HG03045 (cell line): Measurements from ENCODE around the gene SLX4IP.
A peak's percentile ranks its signal among the peaks of the same experiment; 100 is the strongest.

Experiments used
- ATAC-seq: cut with Tn5 transposase; IDR thresholded peaks from one replicate; pipeline ENCODE4 v1.9.1; 2021; ENCODE audit warnings: mild to moderate bottlenecking, moderate library complexity; ENCODE audit not compliant: unreplicated experiment

Gene SLX4IP

DNA sequence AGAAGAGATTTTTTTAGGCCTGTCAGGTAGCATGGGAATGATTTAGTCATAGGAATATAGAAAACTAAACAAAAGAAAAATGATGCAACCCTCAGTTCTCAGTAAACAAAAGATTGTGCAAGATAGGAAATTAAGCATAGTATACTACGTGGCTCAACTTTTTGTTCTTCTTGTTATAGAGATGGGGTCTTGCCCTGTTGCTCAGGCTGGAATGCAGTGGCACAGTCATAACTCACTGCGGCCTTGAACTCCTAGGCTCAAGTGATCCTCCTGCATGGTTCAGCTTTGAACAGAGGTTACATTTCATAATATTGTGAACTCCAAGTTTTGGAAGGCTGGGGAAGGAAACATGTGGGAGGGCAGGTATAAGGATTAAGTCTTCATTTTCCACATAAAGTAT, 28.5 kb downstream of the SLX4IP start:
- no peak for ATAC-seq

DNA sequence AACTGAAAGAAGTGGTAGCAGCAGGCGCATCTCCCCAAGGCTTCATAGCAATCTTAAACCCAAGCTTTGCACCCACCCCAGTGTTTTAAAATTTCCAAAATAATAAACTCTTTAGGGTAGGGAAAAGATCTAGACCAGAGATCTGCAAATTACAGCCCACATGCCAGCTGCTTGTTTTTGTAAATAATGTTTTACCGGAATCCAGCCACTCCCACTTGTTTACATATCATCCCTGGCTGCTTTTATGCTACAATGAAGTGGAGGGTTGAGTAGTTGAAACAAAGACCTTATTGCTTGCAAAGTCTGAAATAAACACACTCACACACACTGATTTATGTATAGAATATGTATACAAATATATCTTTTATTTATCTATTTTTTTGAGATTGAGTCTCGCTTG, 30.0 kb downstream of the SLX4IP start:
- no peak for ATAC-seq

DNA sequence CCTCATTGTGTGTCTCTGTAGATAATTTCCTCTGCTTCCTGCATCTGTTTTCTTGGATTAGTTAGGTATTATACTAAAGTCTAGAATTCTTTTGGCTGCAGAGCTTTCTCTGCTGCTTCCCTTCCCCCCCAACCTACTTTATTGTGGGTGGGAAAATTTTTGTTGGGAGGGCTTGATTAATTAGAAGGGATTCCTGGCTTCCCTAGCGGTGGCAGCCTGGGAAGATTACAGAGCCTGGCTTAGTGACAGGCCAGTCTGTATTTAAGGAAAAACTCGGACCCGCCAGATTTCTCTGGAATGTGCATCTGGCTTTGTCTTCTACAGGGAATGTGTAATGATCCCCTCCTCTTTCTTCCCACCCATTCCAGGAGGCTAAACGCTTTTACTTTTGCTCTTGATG, 31.2 kb downstream of the SLX4IP start:
- ATAC-seq: no peak

- ATAC-seq: no peak
These were observed 31.8 kb downstream of the SLX4IP start for GRCh38 chr20:10466855-10467254.

DNA sequence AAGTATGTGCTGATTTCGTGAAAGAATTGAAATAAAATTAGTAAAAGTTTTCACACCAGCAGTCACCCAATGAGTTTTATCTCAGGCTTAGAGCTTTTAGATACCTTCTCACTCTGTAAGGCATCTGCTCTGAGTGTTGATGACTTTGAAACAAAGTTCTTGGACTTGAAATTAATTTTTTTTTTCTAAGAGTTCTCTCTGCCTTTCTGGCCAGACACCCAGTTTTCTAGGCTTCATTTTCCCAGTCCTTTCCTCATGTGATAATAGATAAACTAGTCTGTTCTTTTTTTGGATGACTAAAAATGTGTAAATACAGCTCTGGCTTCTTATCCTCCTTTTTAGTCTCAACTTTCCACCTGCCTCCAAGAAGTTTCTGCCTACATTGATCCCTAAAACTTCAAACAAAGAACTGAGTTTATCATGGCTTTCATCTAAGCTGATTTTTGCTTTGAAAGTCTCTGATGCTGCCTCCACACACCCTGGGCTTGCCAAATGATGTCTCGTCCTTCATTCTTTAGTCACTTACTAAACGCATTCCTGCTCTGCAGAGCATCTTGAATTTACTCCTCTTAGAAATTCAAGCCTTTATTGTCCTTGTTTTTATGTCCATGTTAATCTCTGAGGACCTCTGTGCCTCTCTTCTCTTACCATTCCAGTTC, 32.7 kb downstream of the SLX4IP start:
- ATAC-seq: no peak

DNA sequence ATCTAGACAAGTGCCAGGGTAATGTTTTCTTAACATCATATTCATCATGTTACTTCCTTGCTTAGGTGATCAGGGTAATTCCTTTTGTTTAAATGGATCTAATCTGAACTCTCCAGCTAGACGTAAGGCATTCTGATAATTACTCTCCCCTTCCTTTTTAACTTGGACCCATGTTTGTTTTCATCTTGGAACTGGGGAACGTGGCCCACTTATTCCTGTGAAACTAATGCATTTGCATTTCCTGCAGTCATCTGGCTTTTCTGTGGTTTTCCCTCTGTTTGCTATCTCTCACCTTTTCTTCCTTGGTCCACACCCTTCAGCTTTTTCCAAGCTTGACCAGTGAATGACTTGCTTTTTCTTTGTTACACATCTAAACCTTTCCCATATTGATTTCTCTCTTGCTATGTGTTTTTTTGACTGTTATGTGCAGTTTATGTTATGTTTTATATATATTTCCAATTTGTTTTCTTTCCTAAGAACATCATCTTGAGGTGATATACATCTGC, 33.3 kb downstream of the SLX4IP start:
- ATAC-seq: no peak

GRCh38 chr20:10469056-10469455, 34.0 kb downstream of the SLX4IP start:
- no peak for ATAC-seq

DNA sequence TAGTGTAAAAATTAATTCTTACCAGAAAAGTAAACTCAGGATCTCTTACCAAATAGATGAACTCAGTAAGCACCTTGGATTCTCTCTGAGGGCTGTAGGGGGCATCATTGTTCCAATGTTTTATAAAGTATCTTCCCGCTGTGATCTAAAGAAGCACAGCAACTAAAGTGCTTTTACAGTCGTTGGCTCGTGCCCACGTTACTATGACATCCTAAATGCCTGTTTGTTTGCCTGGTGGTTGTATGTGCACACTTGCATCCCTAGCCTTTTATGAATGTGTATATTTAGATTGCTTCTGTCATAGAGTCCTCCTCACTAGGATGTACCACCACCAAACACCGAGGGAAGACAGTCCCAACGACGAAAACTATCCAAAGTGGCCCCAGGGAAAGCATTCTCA, 34.5 kb downstream of the SLX4IP start:
- no peak for ATAC-seq

GRCh38 chr20:10470276-10470675, 35.2 kb downstream of the SLX4IP start:
- ATAC-seq: no peak

GRCh38 chr20:10472871-10473270, 37.8 kb downstream of the SLX4IP start:
- no peak for ATAC-seq

DNA sequence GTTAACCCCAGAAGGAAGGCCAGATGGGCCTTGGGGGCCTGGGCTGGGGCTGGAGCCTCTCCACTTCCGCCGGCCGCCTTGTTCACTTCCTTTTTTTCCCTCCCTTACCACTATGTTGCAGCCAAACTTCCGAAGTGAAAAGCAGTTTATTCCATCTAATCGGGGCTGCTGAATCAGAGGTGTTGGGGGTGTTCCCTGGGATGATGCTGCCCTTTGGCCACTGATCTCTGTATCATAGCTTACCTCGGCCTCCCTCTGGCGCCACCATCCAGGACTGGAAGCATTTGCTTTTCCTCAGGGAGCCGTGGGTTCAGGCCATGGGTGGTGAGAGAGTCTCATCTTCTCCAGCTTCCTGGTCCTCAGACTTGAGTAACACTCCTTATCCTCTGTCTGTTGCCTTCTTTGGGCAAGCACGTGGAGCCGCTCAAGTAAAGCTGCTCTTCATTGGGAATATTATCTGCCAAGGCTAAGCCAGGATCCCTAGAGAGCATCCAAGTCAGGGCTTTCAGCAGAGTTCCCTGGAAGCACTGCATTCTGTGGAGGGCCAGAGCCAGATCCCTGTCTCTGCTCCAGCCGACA, 39.6 kb downstream of the SLX4IP start:
- ATAC-seq: no peak

GRCh38 chr20:10475225-10475624, 40.1 kb downstream of the SLX4IP start:
- no peak for ATAC-seq

GRCh38 chr20:10476319-10476724, 41.2 kb downstream of the SLX4IP start:
- ATAC-seq: peak; percentile 77

DNA sequence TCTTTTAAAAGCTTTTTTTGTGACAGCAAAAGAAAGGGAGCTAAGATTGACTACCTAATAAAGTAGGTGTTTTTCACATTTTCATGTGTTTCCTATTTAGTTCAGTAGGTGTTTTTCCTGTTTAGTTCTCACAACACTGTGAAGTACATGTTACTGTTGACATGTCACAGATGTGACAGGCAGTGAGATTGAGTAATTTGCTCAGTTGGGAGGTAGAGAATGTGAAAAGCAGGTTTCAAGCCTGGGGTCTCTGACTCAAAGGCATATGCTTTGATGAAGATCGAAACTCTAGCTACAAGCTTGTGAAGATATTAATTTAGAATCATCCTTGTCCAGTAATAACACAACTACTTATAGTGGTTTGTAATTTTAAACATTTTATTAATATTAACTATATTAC, 43.1 kb downstream of the SLX4IP start:
- ATAC-seq: peak; percentile 72

DNA sequence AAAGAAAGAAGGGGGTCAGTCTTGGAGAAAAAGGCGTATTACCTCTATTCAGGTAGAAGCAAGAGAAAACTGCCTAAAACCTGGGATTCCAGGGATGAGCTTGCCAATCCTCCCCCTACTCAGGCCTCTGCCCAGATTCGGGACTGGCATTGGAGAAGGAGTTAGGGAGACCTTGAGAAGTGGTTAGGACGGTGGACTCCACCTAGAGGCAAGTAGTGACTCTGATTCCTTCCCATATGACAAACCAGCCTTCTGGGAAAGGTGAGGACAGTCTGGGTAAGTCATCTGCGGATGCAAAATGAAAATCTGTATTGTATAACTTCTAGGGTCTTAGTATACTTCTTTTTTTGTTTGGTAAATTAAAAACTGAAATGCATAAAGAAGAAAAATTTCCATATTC, 43.8 kb downstream of the SLX4IP start:
- no peak for ATAC-seq

DNA sequence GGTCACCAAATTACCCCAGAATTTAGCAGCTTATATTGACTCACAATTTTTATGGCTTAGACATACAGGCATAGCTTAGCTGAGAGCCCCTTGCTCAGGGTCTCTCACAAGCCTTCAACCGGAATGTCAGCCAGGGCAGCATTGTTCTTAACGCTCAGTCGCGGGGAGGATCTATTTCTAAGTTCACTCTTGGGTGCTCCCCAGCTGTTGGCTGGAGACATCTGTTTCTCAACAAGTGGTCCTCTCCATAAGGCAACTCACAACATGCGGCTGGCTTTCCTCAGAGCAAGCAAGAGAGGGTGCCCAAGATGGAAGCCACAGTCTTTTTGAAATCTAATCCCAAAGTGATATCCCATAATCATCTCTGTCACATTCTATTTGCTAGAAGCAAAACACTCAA, 46.6 kb downstream of the SLX4IP start:
- no peak for ATAC-seq

GRCh38 chr20:10483691-10484090, 48.6 kb downstream of the SLX4IP start:
- ATAC-seq: no peak

GRCh38 chr20:10487142-10488136, 52.3 kb downstream of the SLX4IP start:
- no peak for ATAC-seq

DNA sequence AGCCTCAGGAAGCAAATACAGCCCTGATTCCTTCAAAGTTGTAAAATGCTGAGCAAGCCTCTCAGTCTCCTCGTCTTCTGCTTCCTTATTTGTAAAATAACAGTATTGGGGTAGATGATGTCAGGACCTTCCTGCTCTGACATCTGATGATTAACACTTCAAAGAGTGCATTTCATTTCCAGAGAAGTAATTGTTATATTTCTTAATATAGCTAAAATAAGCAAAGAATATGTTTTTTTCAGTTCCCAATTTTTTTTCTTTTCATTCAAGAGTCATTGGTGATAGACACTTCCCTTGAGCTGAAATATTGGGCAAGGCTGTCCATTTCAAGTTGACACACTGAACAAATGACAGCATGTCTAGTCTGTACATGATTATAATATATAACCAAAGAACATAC, 53.4 kb downstream of the SLX4IP start:
- ATAC-seq: no peak

GRCh38 chr20:10489853-10490252, 54.7 kb downstream of the SLX4IP start:
- ATAC-seq: no peak

DNA sequence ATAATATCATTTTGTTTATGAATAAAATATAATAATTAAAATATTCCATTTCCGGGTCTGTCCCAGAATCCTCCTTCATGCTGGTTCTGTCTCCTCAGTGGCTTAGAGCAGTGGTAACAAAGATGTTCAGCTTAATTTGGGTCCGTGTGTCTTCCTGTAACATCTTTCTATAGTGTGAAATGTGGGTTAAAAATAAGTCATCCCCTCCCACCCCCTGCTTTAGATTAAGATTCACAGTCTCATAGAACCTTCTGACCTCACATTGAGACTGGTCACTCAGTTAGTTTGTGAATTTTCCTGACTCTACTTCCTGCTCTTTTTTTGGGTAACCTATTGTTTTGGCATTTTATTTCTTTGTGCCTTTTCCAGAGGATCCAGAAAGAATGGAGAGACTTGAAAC, 55.2 kb downstream of the SLX4IP start:
- no peak for ATAC-seq

- ATAC-seq: no peak
These were observed 55.6 kb downstream of the SLX4IP start for GRCh38 chr20:10490706-10491105.
